ENCODE measurements around the gene FYB2.

DNA sequence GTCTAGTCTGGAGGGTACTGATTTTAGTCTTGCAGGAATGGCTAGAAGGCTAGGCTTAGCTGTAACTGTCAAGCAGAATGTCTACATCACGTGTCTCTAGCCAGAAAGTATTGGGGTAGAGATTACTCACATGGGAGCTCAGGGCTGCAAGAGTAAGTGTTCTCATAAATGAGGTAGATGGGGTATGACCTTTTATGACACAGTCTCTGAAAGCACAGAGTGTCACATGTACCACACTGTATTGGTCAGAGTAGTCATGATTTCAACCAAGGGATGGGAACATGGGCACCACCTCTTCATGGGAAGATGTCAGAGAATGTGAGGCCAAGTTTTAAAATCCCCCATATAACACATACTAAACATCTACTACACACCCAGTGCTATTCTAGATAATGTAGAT, 2.9 kb downstream of the FYB2 start:
- TF ChIP-seq, protein P1, sequence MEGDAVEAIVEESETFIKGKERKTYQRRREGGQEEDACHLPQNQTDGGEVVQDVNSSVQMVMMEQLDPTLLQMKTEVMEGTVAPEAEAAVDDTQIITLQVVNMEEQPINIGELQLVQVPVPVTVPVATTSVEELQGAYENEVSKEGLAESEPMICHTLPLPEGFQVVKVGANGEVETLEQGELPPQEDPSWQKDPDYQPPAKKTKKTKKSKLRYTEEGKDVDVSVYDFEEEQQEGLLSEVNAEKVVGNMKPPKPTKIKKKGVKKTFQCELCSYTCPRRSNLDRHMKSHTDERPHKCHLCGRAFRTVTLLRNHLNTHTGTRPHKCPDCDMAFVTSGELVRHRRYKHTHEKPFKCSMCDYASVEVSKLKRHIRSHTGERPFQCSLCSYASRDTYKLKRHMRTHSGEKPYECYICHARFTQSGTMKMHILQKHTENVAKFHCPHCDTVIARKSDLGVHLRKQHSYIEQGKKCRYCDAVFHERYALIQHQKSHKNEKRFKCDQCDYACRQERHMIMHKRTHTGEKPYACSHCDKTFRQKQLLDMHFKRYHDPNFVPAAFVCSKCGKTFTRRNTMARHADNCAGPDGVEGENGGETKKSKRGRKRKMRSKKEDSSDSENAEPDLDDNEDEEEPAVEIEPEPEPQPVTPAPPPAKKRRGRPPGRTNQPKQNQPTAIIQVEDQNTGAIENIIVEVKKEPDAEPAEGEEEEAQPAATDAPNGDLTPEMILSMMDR (IDR thresholded peaks at IDR 0.05): no peak
- no peak for TF ChIP-seq EP300 (IDR thresholded peaks at IDR 0.05)
- TF ChIP-seq POLR2AphosphoS5 (IDR thresholded peaks at IDR 0.05): no peak
- no peak for TF ChIP-seq POLR2A (IDR thresholded peaks at IDR 0.05; ENCODE audit: low read depth)

Data from esophagus muscularis mucosa (tissue), 4 donors.